Endodermal cell (in vitro differentiated cells): ENCODE data around the gene KCNV2. TPM values are rescaled to one million over a fixed set of nuclear protein-coding genes. Genes with fewer than 3 reads are reported as not detected.

Source experiments
- DNase-seq: peaks from one replicate; pipeline ENCODE4 v3.0.0-alpha.2; 2017
- H3K27ac ChIP-seq: 2 replicates; pipeline ENCODE4 v1.5.1; 2013; ENCODE audit warnings: mild to moderate bottlenecking, low read depth, low read length, moderate library complexity
- H3K27me3 ChIP-seq: 2 replicates; pipeline ENCODE4 v1.6.1; 2013; ENCODE audit warnings: mild to moderate bottlenecking, low read length, moderate library complexity; ENCODE audit not compliant: insufficient read depth, control insufficient read depth, poor library complexity, severe bottlenecking
- H3K36me3 ChIP-seq: 2 replicates; pipeline ENCODE4 v1.7.0; 2013; ENCODE audit warnings: mild to moderate bottlenecking, low read length, moderate library complexity; ENCODE audit not compliant: control insufficient read depth, insufficient read depth
- H3K4me1 ChIP-seq: one replicate; pipeline ENCODE4 v1.7.0; 2013; ENCODE audit warnings: low read length; ENCODE audit not compliant: control insufficient read depth, insufficient read depth
- H3K4me3 ChIP-seq: 2 replicates; pipeline ENCODE4 v1.5.1; 2013; ENCODE audit warnings: mild to moderate bottlenecking, low read length, moderate library complexity
- H3K9ac ChIP-seq: 2 replicates; pipeline ENCODE4 v1.6.1; 2013; ENCODE audit warnings: mild to moderate bottlenecking, low read length, moderate library complexity; ENCODE audit not compliant: poor library complexity, severe bottlenecking; ENCODE audit errors: extremely low read depth
- H3K9me3 ChIP-seq: 2 replicates; pipeline ENCODE4 v1.6.1; 2013; ENCODE audit warnings: mild to moderate bottlenecking, low read length, moderate library complexity; ENCODE audit not compliant: control insufficient read depth
- H3K27ac Mint-ChIP-seq: 2 replicates; pipeline ENCODE4 v1.8.0; 2020; ENCODE audit warnings: mixed read lengths
- H3K27me3 Mint-ChIP-seq: 2 replicates; pipeline ENCODE4 v1.8.0; 2021; ENCODE audit warnings: mild to moderate bottlenecking, mixed read lengths; ENCODE audit not compliant: insufficient read depth
- H3K36me3 Mint-ChIP-seq: 2 replicates; pipeline ENCODE4 v1.8.0; 2020; ENCODE audit warnings: low read depth, mixed read lengths
- H3K4me1 Mint-ChIP-seq: 2 replicates; pipeline ENCODE4 v1.8.0; 2020; ENCODE audit warnings: mixed read lengths
- H3K4me3 Mint-ChIP-seq: 2 replicates; pipeline ENCODE4 v1.8.0; 2020; ENCODE audit warnings: mild to moderate bottlenecking, moderate library complexity, mixed read lengths
- H3K9me3 Mint-ChIP-seq: 2 replicates; pipeline ENCODE4 v1.8.0; 2020; ENCODE audit warnings: mild to moderate bottlenecking, mixed read lengths
- WGBS, 2 experiments: methylation state at CpG; one replicate each; pipeline versions ENCODE4 v1.1.5 to v1.1.7; 2013; ENCODE audit warnings: missing lambda C conversion rate in 2 of 2, mixed read lengths in 1 of 2; ENCODE audit not compliant: insufficient coverage in 1 of 2, insufficient read length in 1 of 2; 5-methylcytosine and 5-hydroxymethylcytosine counted together
- total RNA-seq, 2 donors: library from RNA; stranded (reverse); fragmentation: NEBNext Ultra II Directional in 1 of 2; extraction: Animal tissue kit (Norgen Biotek cat#: 25700) in 1 of 2; gene quantifications; 2 replicates in 1 of 2; 3 replicates in 1 of 2; pipeline ENCODE4 v1.2.1, GENCODE V29; 2021
- TF ChIP-seq, protein P1 (sequence below): fragments of 200-600 bp; sonication (generic); conservative IDR thresholded peaks from 2 replicates; pipeline ENCODE4 v1.5.0; 2021; ENCODE audit warnings: antibody characterized with exemption, mild to moderate bottlenecking

KCNV2 gene
- total RNA-seq, 2 donors from 2014 or later, result 1.2 to 2.0 TPM

DNA sequence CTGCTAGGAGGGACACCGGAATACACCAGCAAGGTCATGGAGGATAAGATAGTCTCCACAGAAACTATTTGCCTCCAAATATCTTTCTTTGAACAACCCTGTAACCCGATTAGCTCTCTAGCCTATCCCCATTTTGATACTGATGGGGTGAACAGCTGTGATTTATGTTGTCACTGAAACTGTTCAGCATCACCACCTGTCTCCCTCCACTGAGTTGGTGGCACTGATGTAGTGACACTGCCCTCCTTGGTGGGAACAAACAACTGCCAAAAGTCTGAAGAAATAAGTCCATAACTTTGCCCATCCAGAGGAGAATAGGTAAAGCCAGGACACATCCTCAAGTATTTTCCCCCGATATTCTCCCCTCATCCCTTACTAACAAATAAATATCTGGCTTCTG lies 24.3 kb upstream of the KCNV2 start:
- H3K27me3 ChIP-seq, result no peaks in the 10 kb centered on the region
- H3K27ac ChIP-seq, result no peak overlapping the region
- H3K36me3 Mint-ChIP-seq, result peaks cover 9% of the 10 kb centered on the region
- H3K4me1 ChIP-seq, result peaks cover 3% of the 10 kb centered on the region
- WGBS, 2 experiments, result 90 to 100% methylated on average over 1 to 3 of the region's 3 CpGs
- H3K4me3 ChIP-seq, result no peak overlapping the region
- no peak overlapping the region for H3K9ac ChIP-seq
- no peaks in the 10 kb centered on the region for H3K9me3 Mint-ChIP-seq
- no peaks in the 10 kb centered on the region for H3K36me3 ChIP-seq
- H3K27ac Mint-ChIP-seq, result no peak overlapping the region
- no peak for DNase-seq
- TF ChIP-seq, protein P1, sequence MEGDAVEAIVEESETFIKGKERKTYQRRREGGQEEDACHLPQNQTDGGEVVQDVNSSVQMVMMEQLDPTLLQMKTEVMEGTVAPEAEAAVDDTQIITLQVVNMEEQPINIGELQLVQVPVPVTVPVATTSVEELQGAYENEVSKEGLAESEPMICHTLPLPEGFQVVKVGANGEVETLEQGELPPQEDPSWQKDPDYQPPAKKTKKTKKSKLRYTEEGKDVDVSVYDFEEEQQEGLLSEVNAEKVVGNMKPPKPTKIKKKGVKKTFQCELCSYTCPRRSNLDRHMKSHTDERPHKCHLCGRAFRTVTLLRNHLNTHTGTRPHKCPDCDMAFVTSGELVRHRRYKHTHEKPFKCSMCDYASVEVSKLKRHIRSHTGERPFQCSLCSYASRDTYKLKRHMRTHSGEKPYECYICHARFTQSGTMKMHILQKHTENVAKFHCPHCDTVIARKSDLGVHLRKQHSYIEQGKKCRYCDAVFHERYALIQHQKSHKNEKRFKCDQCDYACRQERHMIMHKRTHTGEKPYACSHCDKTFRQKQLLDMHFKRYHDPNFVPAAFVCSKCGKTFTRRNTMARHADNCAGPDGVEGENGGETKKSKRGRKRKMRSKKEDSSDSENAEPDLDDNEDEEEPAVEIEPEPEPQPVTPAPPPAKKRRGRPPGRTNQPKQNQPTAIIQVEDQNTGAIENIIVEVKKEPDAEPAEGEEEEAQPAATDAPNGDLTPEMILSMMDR, result no peak
- H3K4me1 Mint-ChIP-seq, result peaks cover 10% of the 10 kb centered on the region
- no peak overlapping the region for H3K4me3 Mint-ChIP-seq
- no peaks in the 10 kb centered on the region for H3K27me3 Mint-ChIP-seq
- H3K9me3 ChIP-seq, result no peaks in the 10 kb centered on the region

DNA sequence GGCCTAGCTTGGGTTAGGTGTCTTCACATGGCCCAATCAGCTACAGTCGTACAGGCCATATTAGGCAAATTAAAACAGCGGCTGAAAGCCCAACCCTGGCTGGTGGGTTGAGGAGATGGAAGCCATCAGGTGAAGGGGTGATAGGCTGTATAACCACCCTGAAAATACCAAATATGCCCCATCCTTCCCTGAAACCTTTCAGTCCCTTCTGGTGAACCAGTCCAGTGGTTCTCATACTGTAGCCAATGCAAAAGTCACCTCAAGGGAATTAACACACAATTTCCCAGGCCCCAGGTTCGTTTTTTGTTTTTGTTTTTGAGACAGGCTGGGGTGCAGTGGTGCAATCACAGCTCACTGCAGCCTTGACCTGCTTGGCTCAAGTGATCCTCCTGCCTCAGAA lies 19.8 kb upstream of the KCNV2 start:
- Histone ChIP-seq H3K9me3 (no peaks in the 10 kb centered on the region), H3K27me3 (no peaks in the 10 kb centered on the region), H3K4me3 (no peak overlapping the region), H3K9ac (no peak overlapping the region), H3K27ac (no peak overlapping the region), H3K36me3 (no peaks in the 10 kb centered on the region), H3K4me1 (peaks cover 13% of the 10 kb centered on the region)
- H3K27me3 Mint-ChIP-seq, result no peaks in the 10 kb centered on the region
- 93% methylated on average over 3 of the region's 3 CpGs; no CpG with 5 or more reads in 1 of the 2 experiments for WGBS, 2 experiments
- H3K27ac Mint-ChIP-seq, result no peak overlapping the region
- H3K36me3 Mint-ChIP-seq, result peaks cover 3% of the 10 kb centered on the region
- H3K4me3 Mint-ChIP-seq, result no peak overlapping the region
- TF ChIP-seq, protein P1, result no peak
- peaks cover 36% of the 10 kb centered on the region for H3K4me1 Mint-ChIP-seq
- no peak for DNase-seq
- H3K9me3 Mint-ChIP-seq, result no peaks in the 10 kb centered on the region

DNA sequence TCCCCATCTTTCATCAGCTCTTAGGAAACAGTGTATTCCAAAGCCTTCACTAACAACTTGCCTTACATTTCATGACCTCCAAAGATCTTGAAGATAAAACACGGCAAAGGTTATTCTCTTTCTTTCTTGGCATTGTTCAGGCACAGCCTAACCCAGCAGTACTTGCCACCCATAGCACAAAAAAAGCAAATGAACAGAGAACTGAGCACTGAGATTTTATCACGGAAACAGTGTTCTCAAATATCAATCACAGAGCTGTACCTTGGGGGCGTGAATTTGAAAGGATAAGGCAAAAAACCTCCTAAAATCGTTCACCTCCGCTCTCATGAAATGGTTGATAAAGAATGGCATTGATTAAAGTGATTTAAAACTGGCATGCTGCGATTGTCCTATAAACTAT lies 16.9 kb upstream of the KCNV2 start:
- no peak overlapping the region for H3K9ac ChIP-seq
- 90 to 97% methylated on average over 5 to 6 of the region's 6 CpGs for WGBS, 2 experiments
- Mint-ChIP-seq H3K4me3 (no peak overlapping the region), H3K27me3 (no peaks in the 10 kb centered on the region), H3K4me1 (peaks cover 38% of the 10 kb centered on the region), H3K36me3 (no peaks in the 10 kb centered on the region), H3K27ac (peak overlapping the region; percentile 18), H3K9me3 (no peaks in the 10 kb centered on the region)
- no peaks in the 10 kb centered on the region for H3K36me3 ChIP-seq
- no peak overlapping the region for H3K4me3 ChIP-seq
- no peak overlapping the region for H3K27ac ChIP-seq
- no peaks in the 10 kb centered on the region for H3K9me3 ChIP-seq
- TF ChIP-seq, protein P1, result no peak
- DNase-seq, result no peak
- peaks cover 13% of the 10 kb centered on the region for H3K4me1 ChIP-seq
- no peaks in the 10 kb centered on the region for H3K27me3 ChIP-seq
